Mucosa of rectum (tissue), 2 donors: Measurements from ENCODE around the gene FBXO40.

Experiments used
- H3K27ac ChIP-seq, 2 donors: one replicate each; pipeline ENCODE4 v1.7.0; 2013; ENCODE audit warnings: inconsistent platforms in 2 of 2, low read depth in 2 of 2, low read length in 2 of 2
- H3K27me3 ChIP-seq, 2 donors: one replicate each; pipeline ENCODE4 v1.7.0; 2013; ENCODE audit warnings: low read length in 2 of 2; ENCODE audit not compliant: control insufficient read depth in 2 of 2, insufficient read depth in 2 of 2
- H3K36me3 ChIP-seq, 2 donors: one replicate each; pipeline ENCODE4 v1.7.0; 2013; ENCODE audit warnings: low read length in 2 of 2; ENCODE audit not compliant: control insufficient read depth in 2 of 2, insufficient read depth in 2 of 2
- H3K4me1 ChIP-seq, 2 donors: one replicate each; pipeline ENCODE4 v1.7.0; 2013; ENCODE audit warnings: low read length in 2 of 2, mild to moderate bottlenecking in 1 of 2; ENCODE audit not compliant: control insufficient read depth in 2 of 2, insufficient read depth in 2 of 2
- H3K4me3 ChIP-seq, 2 donors: one replicate each; pipeline ENCODE4 v1.7.0; 2013; ENCODE audit warnings: low read length in 2 of 2
- H3K9ac ChIP-seq, 2 donors: one replicate each; pipeline ENCODE4 v1.7.0; 2013; ENCODE audit warnings: low read length in 2 of 2, low read depth in 1 of 2, mild to moderate bottlenecking in 1 of 2
- H3K9me3 ChIP-seq, 2 donors: one replicate each; pipeline ENCODE4 v1.7.0; 2013; ENCODE audit warnings: low read length in 2 of 2; ENCODE audit not compliant: control insufficient read depth in 2 of 2
- donor health status: healthy.
- donor health status: Normal muscosa, but diverticular disease.

Gene FBXO40

DNA sequence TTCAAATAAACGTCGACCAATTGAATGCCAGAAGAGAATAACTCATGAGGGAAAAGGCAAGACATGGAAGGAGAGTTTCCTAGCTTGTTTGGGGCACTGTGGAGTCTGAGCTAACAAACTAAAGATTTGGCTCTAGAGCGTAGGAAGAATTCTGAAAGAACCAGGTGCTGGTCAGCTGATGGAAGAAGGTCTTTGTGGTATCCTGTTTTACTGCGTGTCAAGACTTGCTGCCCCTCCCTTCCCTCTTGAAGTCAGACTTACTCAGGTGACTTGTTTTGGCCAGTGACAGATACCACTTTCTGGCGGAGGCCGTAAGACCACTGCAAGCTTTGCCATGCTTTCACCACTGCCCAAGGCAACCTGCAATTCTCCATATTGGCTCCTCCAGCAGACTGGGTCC is 68.2 kb downstream of the FBXO40 start:
- H3K9ac ChIP-seq, result no peak overlapping the region
- peaks cover 34 to 39% of the 10 kb centered on the region in 2 donors for H3K36me3 ChIP-seq
- peaks cover 0 to 8% of the 10 kb centered on the region in 2 donors for H3K4me1 ChIP-seq
- H3K9me3 ChIP-seq, result no peaks in the 10 kb centered on the region
- H3K27ac ChIP-seq, result peak overlapping the region; percentile 74 to 88
- H3K4me3 ChIP-seq, result peak overlapping the region in 1 of 2 donors; percentile 76
- H3K27me3 ChIP-seq, result no peaks in the 10 kb centered on the region

DNA sequence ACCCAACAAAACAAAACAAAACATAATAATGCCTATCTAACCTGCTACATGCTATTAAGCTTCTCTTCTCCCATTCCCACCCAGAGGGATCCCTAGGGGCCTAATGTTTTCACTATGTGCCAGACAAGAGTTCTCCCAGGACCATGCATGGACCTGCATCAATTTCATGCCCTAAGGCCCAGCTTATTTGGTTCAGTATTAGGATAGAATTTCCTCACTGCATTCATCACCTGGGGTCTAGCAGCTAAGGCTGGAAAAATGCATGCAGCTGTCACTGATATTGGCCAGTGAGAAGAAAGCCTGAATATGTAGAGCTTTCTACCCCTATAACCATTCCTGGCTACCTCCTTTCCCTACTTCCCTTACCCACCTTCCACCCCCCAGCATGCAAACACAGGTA is 69.6 kb downstream of the FBXO40 start:
- Histone ChIP-seq H3K4me3 (no peak overlapping the region), H3K27ac (no peak overlapping the region), H3K27me3 (no peaks in the 10 kb centered on the region), H3K9ac (no peak overlapping the region), H3K4me1 (peaks cover 0 to 8% of the 10 kb centered on the region in 2 donors), H3K36me3 (peaks cover 46 to 52% of the 10 kb centered on the region in 2 donors), H3K9me3 (no peaks in the 10 kb centered on the region)

DNA sequence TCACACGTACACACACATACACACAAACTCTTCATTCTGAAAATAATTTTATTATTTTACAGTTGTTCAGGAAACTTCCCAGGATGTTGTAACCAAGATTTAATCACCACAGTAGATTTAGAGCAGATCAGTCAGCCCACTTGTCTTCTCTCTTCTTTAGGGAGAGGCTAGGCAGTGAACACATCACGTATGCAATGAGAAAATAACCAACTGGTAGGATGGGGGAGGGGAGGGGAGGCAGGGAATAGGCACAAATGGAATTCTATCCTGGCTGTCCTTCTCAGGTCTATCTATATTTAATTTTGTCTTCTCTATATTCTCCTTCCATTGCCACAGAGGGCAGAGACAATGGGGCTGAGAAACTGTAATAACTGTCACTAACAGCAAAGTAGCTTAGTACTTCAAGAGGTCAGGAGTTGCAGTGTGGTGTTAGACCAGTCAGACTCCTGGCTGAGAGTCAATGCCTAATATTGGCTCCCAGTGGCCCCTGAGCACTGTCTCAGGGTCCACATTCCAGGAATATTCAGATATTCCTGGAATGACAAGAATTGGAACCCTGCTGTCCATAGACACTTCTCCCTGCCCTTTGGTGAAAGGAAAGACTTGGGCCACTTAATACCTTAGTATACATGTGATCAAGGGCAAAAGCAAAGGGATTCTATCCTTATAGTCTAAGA is 70.1 kb downstream of the FBXO40 start:
- H3K36me3 ChIP-seq, result peaks cover 50 to 52% of the 10 kb centered on the region in 2 donors

DNA sequence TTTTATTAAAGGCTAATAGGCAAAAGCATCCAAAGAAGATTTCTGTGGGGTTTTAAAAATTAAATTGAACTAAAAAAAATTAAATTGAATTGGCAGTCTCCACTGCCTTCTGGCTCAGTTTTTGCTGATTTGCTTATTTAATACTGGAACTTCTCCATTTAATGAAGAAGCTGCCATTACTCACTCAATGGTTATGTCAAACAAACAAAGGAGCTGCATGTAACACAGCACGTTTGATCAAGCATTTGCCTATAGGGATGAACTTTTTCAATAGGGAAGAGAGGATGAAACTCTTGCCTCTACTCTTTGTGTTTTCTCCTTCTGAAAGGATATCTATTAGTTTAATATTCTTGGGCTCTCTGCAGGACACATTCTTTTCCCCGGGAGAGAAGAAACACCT is 72.3 kb downstream of the FBXO40 start:
- Histone ChIP-seq H3K4me3 (no peak overlapping the region), H3K9ac (no peak overlapping the region), H3K4me1 (no peaks in the 10 kb centered on the region), H3K27ac (no peak overlapping the region), H3K27me3 (no peaks in the 10 kb centered on the region), H3K36me3 (peaks cover 60 to 66% of the 10 kb centered on the region in 2 donors), H3K9me3 (no peaks in the 10 kb centered on the region)

More for the DNA sequence above, 70.1 kb downstream of the FBXO40 start:
- Histone ChIP-seq H3K9ac (no peak overlapping the region), H3K4me1 (peaks cover 0 to 8% of the 10 kb centered on the region in 2 donors), H3K27me3 (no peaks in the 10 kb centered on the region), H3K4me3 (no peak overlapping the region), H3K9me3 (no peaks in the 10 kb centered on the region), H3K27ac (no peak overlapping the region)

DNA sequence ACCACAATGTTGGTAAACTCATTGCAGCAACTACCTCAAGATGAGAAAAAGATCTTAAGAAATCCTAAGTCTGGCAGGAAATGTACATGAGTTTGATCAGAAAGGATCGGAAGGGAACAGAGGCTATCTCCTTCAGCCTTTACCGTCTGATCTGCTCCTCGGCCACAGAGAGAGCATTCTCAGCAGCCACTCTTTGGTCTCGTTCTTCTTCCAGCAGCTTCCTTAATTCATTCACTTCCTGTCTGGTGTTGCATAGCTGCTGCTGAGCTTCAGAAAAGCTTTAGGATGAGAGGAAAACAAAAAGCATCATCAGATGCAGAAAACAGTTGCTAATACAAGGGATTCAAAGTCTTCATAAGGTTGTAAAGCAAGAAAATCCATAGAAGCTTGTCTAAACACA is 74.2 kb downstream of the FBXO40 start:
- no peak overlapping the region for H3K27ac ChIP-seq
- peaks cover 67 to 81% of the 10 kb centered on the region in 2 donors for H3K36me3 ChIP-seq
- H3K4me3 ChIP-seq, result no peak overlapping the region
- H3K4me1 ChIP-seq, result no peaks in the 10 kb centered on the region
- H3K27me3 ChIP-seq, result no peaks in the 10 kb centered on the region
- no peaks in the 10 kb centered on the region for H3K9me3 ChIP-seq
- H3K9ac ChIP-seq, result no peak overlapping the region

DNA sequence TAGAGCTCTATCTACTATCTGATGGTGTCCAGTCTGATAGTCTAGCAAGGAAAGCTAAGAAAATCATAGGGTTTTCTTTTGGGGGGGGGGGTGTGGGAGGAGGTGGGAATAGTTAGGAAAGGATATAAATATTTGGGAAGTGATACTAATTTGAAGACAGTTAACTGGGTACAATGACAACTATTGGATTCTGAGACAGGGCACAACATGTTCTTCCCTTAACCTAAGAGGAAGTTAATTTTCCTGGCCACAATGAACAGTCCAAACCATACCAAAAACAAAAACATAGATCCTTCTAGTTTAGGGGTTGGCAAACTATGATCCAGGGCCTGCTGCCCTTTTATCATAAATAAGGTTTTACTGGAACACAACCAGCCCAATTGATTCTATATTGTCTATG is 77.5 kb downstream of the FBXO40 start:
- peaks cover 49 to 69% of the 10 kb centered on the region in 2 donors for H3K36me3 ChIP-seq

DNA sequence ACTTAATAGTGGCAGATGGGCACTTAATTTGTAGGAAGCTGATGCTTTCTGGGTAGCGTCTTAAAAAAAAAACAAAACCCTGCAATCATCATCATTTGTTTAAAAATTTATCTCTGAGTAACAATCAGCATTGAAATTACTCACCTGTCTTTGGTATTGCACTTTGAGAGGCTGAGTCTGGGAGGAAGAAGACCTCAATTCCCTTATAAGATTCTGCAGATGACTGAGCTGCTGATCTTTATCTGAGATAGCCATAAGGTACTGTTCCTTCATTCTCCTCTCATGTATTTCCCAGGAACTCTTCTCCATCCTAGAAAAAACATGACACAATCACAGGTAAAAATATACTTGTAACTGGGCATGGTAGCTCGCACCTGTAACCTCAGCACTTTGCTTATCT is 84.0 kb downstream of the FBXO40 start:
- Histone ChIP-seq H3K9ac (no peak overlapping the region), H3K4me3 (no peak overlapping the region), H3K36me3 (peaks cover 60 to 63% of the 10 kb centered on the region in 2 donors), H3K9me3 (no peaks in the 10 kb centered on the region), H3K27me3 (no peaks in the 10 kb centered on the region), H3K27ac (no peak overlapping the region), H3K4me1 (no peaks in the 10 kb centered on the region)

More for the DNA sequence above, 77.5 kb downstream of the FBXO40 start:
- Histone ChIP-seq H3K4me1 (no peaks in the 10 kb centered on the region), H3K27ac (no peak overlapping the region), H3K9me3 (no peaks in the 10 kb centered on the region), H3K9ac (no peak overlapping the region), H3K27me3 (no peaks in the 10 kb centered on the region), H3K4me3 (no peak overlapping the region)
